Bone marrow (tissue), 2 donors: ENCODE data around the gene DLGAP5.
A peak's percentile ranks its signal among the peaks of the same experiment; 100 is the strongest.

ENCODE experiments used
- DNase-seq, 2 donors: peaks; one replicate each; lab custom pipeline; 2025; lab: John Stamatoyannopoulos, UW

DLGAP5 gene

DNA sequence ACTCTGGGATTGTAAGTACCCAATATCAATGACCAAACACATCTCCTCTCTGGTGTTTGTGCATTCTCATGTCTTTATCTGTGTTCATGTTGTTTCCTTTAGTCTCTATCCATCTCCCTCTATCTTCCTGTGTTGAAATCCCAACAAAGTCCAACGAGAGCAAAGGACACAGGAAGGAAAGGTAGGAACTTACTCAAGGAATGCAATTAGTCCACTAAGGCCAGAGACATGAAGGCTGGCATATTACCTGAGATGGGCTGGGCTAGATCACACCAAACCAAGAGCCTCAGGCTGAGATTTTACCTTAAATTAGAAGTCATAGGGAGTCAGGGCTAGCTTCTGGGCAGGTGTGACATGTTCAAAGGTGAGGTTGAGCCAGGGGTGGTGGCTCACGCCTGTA is 76.7 kb downstream of the DLGAP5 start:
- no peak for DNase-seq

DNA sequence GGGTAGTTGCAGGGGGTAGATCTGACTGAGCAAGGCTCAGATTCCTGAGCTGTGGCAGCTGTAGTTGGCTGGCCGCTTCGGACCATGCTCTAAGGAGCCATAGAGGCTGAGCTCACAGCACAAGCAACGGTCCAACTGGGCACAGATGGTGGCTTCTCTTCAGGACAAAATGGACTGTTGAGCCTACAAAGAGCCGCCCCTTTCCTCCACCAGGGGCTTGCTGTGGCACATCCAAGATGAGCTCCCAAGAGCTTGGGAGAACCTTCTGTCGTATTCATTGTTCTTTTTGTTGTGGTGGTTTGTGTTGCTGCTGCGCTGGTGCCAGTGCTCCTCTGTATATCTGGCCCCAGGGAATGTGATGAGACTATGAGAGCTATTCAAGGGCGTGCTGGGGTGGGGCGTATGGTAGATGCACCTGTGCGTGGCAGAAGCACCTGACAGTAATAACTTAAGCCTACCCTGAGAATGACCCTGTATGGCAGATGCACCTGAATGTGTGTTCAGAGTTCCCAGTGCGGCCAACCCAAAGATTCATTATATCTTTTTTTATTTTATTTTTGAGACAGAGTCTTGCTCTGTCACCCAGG is 80.2 kb downstream of the DLGAP5 start:
- DNase-seq = no peak

DNA sequence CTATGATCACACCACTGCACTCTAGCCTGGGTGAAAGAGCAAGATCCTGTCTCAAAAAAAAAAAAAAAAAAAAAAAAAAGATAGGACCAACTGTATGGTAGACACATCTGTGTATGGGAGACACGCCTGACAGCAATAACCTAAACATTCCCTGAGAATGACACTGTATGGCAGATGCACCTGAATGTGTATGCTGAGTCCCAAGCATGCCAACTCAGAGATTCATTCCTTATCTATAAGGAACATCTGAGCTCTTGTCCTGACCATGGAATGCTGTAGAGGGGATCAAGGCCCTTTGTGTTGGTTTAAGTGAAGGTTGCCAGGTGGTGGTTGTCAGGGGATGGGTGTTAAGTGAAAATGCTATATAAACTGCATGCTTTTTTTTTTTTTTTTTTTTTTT is 81.5 kb downstream of the DLGAP5 start:
- DNase-seq = no peak

DNA sequence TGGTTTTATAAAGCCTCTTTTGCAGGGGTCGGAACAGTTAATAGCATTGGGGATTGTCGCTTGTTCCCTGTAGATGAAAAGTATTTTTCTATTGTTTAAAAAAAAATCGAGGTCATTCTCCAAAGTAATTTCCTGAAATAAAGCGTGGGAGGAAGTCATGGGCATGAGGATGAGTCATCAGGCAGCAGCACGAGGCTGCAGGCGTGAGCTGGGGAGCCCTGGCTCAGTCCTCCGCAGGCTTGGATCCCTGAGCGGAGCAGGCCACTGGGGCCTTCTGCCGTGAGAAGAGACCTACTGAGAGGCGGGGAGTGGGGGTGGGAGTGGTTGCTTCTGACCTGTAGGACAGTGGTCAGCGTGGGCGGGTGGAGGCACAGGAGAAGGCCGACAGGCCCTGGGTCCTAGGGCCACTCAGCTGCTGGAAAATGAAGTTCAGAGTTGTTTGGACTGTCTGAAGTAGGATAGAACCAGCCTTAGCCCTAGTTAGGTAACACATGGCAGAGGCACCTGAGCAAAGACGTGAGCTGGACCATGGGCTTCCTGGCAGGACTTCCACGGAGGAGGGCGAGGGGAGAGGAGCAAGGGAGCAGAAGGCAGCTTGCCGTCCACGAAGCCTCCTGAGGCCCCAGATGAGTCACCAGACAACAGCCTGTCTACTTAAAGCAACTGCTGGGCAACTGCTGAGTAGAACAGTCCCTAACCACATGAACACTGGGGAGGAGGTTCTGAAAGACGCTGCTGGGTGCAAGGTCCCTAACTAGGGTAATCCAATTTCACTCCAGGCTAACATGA is 83.4 kb downstream of the DLGAP5 start:
- peak; percentile 60 to 75 for DNase-seq

DNA sequence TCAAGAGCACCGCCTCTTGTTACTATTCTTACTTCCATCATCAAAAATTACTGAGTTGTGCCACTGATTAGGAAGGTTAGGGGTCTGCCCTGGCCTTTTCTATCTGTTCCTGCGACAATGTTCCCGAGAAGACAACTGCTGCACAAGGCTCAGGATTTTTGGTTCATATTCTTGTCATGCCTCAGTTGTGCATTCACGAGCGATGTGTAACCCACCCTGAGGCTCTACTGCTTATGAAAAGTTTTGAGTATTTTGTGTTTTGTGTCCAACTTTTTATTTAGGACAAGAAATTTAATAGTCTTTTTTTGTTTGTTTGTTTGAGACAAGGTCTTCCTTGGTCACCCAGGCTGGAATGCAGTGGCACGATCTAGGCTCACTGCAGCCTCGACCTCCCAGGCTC is 85.4 kb downstream of the DLGAP5 start:
- DNase-seq = no peak

DNA sequence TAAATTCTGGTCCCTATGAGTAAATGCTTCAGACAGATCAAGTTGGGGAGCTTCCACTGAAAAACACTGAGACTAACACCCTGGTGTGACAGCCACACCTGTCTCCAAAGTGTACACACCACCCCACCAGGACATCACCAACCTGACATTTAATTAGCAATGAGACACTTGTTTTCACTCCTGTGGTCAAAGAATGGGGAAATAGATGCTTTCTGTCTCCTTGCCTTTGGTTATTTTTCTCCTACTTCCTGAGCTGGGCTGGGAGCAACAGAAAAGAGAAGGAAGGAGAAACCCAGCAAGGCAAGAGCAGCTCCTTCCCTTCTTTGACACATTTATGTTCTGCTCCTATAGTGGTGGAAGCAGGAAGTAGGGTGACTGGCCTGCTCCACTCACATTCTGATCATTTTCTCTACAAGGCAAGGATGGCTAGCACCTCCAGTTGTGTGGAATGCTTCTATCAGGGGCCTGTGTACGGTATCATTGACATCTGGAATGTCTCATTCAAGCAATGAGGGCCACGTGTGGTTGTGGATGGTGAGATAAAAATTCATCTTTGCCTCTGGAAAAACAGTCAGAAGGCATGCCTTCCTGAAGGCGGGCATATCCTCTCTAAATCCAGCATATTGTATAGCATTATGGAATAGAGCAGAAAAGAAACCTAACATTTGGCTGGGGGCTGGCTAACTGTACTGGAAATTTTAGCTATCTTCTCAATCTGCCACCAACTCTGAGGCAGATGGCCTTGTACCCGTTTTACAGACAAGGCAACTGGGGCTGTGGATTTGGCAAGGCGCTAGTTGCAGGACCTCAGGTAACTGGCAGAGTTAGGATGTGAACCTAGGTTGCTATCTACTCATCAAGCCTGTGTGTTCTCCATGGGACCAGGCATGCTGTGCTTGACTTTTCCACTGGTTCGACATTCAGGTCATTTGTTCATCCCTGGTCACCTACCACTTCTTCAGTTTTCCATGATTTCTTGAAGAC is 87.1 kb downstream of the DLGAP5 start:
- DNase-seq = no peak

DNA sequence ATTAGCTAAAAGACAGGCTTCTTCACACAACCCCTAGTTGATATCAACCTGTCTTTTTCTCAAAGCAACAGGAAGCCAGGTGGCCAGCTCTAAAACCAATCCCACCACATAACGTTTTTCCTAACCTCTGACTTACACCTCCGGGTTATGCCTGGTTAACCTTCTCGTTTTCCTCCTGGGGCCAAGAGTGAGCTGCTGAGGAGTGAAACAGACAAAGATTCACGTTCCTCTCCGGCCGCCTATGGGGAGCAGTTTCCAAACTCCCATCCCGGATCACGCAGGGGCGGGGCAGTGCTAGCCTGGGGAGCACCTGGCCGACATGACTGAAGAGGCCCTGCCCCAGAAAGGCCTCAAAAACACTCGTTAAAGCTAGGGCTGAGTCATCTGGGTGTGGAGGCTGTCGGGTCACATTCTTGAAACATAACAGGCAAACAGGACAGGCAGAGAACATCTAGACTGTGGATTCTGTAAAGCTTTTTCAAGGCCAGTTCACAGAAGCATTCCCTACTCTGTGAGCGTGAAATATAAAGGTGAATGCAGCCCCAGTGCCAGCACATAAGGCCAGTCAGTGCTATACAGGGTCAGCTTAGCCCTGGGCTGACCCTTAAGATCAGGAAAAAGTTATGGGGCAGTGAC is 88.3 kb downstream of the DLGAP5 start:
- peak in 1 of 2 donors; percentile 17 for DNase-seq

DNA sequence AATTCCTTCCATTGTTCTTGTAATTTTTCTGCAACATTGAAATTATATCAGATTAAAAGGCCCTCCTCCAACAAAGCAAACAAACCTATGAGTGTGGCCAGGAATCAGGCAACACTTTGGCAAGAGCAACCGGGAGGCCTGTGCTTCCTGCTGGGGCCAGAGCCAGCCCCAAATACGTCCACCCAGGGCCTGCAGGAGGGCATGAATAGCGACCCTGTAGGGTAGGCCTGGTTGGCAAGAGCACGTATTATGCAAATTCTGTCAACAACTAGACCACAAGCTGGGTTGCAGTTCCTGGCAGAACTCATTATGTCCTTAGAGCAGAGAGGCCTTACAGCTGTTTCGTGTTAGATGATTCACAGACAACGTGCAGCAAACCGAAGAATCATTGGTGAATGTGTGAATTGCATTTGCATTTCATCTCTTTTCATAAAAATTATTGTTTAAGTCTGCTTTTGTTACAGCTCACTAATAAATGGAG is 89.2 kb downstream of the DLGAP5 start:
- DNase-seq = peak in 1 of 2 donors; percentile 26

DNA sequence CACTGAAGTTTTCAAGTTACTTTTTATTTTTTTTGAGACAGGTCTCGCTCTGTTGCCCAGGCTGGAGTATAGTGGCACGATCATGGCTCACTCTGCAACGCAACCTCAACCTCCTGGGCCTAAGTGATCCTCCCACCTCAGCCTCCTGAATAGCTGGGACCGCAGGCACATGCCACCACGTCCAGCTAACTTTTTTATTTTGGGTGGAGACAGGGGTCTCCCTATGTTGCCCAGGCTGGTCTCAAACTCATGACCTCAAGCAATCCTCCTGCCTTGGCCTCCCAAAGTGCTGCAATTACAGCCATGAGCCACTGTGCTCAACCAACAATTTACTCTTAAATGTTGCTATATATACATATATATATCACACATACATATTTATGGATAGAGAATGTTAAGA is 89.7 kb downstream of the DLGAP5 start:
- DNase-seq = no peak

DNA sequence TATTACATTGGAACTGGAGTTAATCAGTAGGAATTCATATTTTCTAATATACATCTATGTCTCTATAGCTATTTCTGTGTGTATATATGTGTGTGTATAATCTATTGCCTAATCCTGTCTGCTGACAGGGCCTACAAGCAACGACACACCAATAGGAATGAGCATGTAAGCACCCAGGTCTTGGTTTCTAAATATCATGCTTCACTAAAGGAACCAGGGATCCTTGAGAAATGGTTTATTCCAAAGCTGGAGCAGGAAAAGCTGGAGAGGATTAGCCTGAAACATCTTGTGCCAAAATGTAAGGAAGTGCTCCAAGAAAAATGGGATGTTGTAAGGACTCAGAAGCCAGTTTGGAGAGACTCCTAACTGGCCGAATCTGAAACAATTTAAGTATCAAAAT is 91.6 kb downstream of the DLGAP5 start:
- DNase-seq = no peak

DNA sequence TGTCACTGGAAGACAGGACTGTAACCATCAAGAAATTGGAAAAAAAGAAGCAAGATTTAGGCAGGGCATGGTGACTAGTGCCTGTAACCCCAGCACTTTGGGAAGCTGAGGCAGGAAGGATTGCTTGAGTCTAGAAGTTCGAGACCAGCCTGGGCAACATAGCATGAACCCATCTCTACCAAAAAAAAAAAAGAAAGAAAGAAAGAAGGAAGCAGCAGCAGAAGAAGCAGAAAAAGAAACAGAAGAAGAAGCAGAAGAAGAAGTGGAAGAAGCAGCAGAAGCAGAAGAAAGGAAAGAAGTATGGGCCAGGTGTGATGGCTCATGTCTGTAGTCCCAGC is 92.9 kb downstream of the DLGAP5 start:
- DNase-seq = no peak
